WTC11 (cell line): Measurements from ENCODE around the gene TEX51.

ENCODE experiments used
- ATF3 ChIP-seq: sonication (generic); formaldehyde crosslinking; conservative IDR thresholded peaks from 2 replicates; pipeline ENCODE4 v1.8.1; 2022; ENCODE audit warnings: mild to moderate bottlenecking, missing genetic modification reagents
- ATF6 ChIP-seq: sonication (generic); formaldehyde crosslinking; IDR thresholded peaks from 2 replicates; pipeline ENCODE4 v1.8.1; 2023; ENCODE audit warnings: mild to moderate bottlenecking, missing genetic modification reagents
- CREB1 ChIP-seq: sonication (generic); formaldehyde crosslinking; IDR thresholded peaks from 2 replicates; pipeline ENCODE4 v1.8.0; 2023; ENCODE audit warnings: mild to moderate bottlenecking, missing genetic modification reagents
- ERG ChIP-seq: fragments of 250-450 bp; sonication (Bioruptor Pico); IDR thresholded peaks from 2 replicates; pipeline ENCODE4 v1.8.0; 2021; ENCODE audit warnings: mild to moderate bottlenecking
- FOXJ3 ChIP-seq: sonication (generic); formaldehyde crosslinking; IDR thresholded peaks from 2 replicates; pipeline ENCODE4 v1.9.0; 2021; ENCODE audit warnings: missing genetic modification reagents, mild to moderate bottlenecking, borderline replicate concordance
- GRHL2 ChIP-seq: fragments of 250-450 bp; sonication (Bioruptor Pico); IDR thresholded peaks from 2 replicates; pipeline ENCODE4 v1.8.0; 2022; ENCODE audit warnings: mild to moderate bottlenecking, moderate library complexity; ENCODE audit not compliant: insufficient replicate concordance, severe bottlenecking
- PREB ChIP-seq: sonication (generic); formaldehyde crosslinking; IDR thresholded peaks from 2 replicates; pipeline ENCODE4 v1.8.1; 2022; ENCODE audit warnings: mild to moderate bottlenecking, missing genetic modification reagents, moderate library complexity, borderline replicate concordance
- SMAD4 ChIP-seq: sonication (generic); formaldehyde crosslinking; IDR thresholded peaks from 2 replicates; pipeline ENCODE4 v1.8.0; 2022; ENCODE audit warnings: mild to moderate bottlenecking, missing genetic modification reagents
- ZBTB43 ChIP-seq: sonication (generic); formaldehyde crosslinking; IDR thresholded peaks from 2 replicates; pipeline ENCODE4 v1.8.1; 2023; ENCODE audit warnings: mild to moderate bottlenecking, missing genetic modification reagents
- ZNF512 ChIP-seq: sonication (generic); formaldehyde crosslinking; IDR thresholded peaks from 2 replicates; pipeline ENCODE4 v1.8.1; 2022; ENCODE audit warnings: missing genetic modification reagents, borderline replicate concordance
- TF ChIP-seq, protein P1 (sequence below): fragments of 200-600 bp; IDR thresholded peaks from 2 replicates; pipeline ENCODE4 v1.8.0; 2022; ENCODE audit warnings: antibody characterized with exemption
- TF ChIP-seq, protein P2 (sequence below): sonication (generic); formaldehyde crosslinking; IDR thresholded peaks from 2 replicates; pipeline ENCODE4 v1.8.1; 2023; ENCODE audit warnings: mild to moderate bottlenecking, moderate library complexity, missing genetic modification reagents
- TF ChIP-seq, protein P3 (sequence below): sonication (generic); formaldehyde crosslinking; IDR thresholded peaks from 2 replicates; pipeline ENCODE4 v1.8.0; 2022; ENCODE audit warnings: mild to moderate bottlenecking, missing genetic modification reagents

GRCh38 chr2:126889496-126890135 is 9.1 kb upstream of the TEX51 start:
- TF ChIP-seq, protein P1, sequence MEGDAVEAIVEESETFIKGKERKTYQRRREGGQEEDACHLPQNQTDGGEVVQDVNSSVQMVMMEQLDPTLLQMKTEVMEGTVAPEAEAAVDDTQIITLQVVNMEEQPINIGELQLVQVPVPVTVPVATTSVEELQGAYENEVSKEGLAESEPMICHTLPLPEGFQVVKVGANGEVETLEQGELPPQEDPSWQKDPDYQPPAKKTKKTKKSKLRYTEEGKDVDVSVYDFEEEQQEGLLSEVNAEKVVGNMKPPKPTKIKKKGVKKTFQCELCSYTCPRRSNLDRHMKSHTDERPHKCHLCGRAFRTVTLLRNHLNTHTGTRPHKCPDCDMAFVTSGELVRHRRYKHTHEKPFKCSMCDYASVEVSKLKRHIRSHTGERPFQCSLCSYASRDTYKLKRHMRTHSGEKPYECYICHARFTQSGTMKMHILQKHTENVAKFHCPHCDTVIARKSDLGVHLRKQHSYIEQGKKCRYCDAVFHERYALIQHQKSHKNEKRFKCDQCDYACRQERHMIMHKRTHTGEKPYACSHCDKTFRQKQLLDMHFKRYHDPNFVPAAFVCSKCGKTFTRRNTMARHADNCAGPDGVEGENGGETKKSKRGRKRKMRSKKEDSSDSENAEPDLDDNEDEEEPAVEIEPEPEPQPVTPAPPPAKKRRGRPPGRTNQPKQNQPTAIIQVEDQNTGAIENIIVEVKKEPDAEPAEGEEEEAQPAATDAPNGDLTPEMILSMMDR: no peak
- TF ChIP-seq FOXJ3 (no peak), ZBTB43 (CRISPR knock-in tag) (no peak), SMAD4 (CRISPR knock-in tag) (no peak), ERG (CRISPR knock-in tag) (no peak), ZNF512 (CRISPR knock-in tag) (no peak), PREB (no peak), GRHL2 (CRISPR knock-in tag) (no peak), CREB1 (CRISPR knock-in tag) (no peak), ATF6 (CRISPR knock-in tag) (no peak), ATF3 (CRISPR knock-in tag) (no peak)
- TF ChIP-seq, protein P2, sequence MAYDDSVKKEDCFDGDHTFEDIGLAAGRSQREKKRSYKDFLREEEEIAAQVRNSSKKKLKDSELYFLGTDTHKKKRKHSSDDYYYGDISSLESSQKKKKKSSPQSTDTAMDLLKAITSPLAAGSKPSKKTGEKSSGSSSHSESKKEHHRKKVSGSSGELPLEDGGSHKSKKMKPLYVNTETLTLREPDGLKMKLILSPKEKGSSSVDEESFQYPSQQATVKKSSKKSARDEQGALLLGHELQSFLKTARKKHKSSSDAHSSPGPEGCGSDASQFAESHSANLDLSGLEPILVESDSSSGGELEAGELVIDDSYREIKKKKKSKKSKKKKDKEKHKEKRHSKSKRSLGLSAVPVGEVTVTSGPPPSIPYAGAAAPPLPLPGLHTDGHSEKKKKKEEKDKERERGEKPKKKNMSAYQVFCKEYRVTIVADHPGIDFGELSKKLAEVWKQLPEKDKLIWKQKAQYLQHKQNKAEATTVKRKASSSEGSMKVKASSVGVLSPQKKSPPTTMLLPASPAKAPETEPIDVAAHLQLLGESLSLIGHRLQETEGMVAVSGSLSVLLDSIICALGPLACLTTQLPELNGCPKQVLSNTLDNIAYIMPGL (CRISPR knock-in tag): no peak
- TF ChIP-seq, protein P3, sequence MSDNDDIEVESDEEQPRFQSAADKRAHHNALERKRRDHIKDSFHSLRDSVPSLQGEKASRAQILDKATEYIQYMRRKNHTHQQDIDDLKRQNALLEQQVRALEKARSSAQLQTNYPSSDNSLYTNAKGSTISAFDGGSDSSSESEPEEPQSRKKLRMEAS (CRISPR knock-in tag): no peak
